ENCODE measurements around the gene CLTC. TPM values are rescaled to one million over a fixed set of nuclear protein-coding genes. Genes with fewer than 3 reads are reported as not detected.

The CLTC gene
- total and polyA plus RNA-seq, 2 of the 8 experiments (the other 6 are each of a cell fraction or from before 2014, with no cell fraction given), result 175 to 283 TPM

DNA sequence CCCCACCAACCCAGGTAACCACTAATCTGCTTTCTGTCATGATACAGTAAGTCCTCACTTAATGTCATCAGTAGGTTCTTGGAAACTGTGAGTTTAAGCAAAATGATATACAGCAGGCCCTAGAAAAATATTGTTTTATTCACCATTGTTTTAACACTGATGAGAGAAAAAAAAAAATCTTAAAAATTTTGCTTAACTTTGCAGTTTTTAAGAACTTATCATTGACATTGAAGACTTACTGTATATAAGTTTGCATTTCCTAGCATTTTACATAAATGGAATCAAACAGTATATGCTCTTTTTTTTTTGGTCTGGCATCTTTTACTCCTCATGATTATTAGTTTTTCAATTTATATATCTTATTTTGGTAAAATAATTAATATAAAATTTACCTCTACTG lies 19.5 kb upstream of the CLTC start:
- no peak overlapping the region for H3K4me3 ChIP-seq (ENCODE audit: extremely low read depth in 1 of 4, insufficient read depth in 2 of 4, low read depth in 3 of 4, low read length in 4 of 4)
- H3K79me2 ChIP-seq (ENCODE audit: control insufficient read depth in 1 of 2, insufficient read depth in 2 of 2, low read length in 2 of 2), result no peaks in the 10 kb centered on the region
- no peak overlapping the region for H2BK5ac ChIP-seq (ENCODE audit: low read depth, low read length)
- no peak for FAIRE-seq
- no peak overlapping the region for H4K8ac ChIP-seq (ENCODE audit: extremely low read depth, insufficient read depth, low read length)
- no peak overlapping the region for H3K56ac ChIP-seq (replicated peaks; ENCODE audit: insufficient read length, low read depth, low read length)
- POLR2A ChIA-PET (ENCODE audit: partially characterized antibody), result no interaction called here
- no peak overlapping the region for H2BK120ac ChIP-seq (replicated peaks; ENCODE audit: low read depth, low read length)
- TF ChIP-seq BACH1 (IDR thresholded peaks at IDR 0.05; ENCODE audit: low read length), result no peak
- TF ChIP-seq, protein P1, sequence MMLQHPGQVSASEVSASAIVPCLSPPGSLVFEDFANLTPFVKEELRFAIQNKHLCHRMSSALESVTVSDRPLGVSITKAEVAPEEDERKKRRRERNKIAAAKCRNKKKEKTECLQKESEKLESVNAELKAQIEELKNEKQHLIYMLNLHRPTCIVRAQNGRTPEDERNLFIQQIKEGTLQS (IDR thresholded peaks at IDR 0.05; ENCODE audit: insufficient read depth, low read depth, low read length), result no peak
- TF ChIP-seq, protein P2, sequence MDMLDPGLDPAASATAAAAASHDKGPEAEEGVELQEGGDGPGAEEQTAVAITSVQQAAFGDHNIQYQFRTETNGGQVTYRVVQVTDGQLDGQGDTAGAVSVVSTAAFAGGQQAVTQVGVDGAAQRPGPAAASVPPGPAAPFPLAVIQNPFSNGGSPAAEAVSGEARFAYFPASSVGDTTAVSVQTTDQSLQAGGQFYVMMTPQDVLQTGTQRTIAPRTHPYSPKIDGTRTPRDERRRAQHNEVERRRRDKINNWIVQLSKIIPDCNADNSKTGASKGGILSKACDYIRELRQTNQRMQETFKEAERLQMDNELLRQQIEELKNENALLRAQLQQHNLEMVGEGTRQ (IDR thresholded peaks at IDR 0.05; ENCODE audit: low read length), result no peak
- no peak for DNase-seq (ENCODE audit: low read depth in 1 of 2, low spot score in 2 of 2)
- H4K5ac ChIP-seq (ENCODE audit: insufficient read length, low read depth, low read length), result no peak overlapping the region
- H4K91ac ChIP-seq (replicated peaks; ENCODE audit: insufficient read length, low read length), result no peak overlapping the region
- H3K27me3 ChIP-seq (replicated peaks in 1 of 4; ENCODE audit: control insufficient read depth in 3 of 4, extremely low read depth in 1 of 4, insufficient read depth in 3 of 4, low read length in 3 of 4), result no peaks in the 10 kb centered on the region
- no peak overlapping the region for H3K18ac ChIP-seq (ENCODE audit: extremely low read depth, low read length)
- CTCF ChIA-PET (ENCODE audit: partially characterized antibody), result no interaction called here
- no peak overlapping the region for H2BK12ac ChIP-seq (ENCODE audit: low read depth, low read length)
- peaks cover 2% of the 10 kb centered on the region; the same call in 1 of the 2 replicates for H3K79me1 ChIP-seq (ENCODE audit: low read depth, low read length)
- no peak overlapping the region for H2BK15ac ChIP-seq (ENCODE audit: low read length)
- H3K9me3 ChIP-seq (ENCODE audit: insufficient read depth in 2 of 2, low read depth in 1 of 2, low read length in 1 of 2), result no peaks in the 10 kb centered on the region
- H4K20me1 ChIP-seq (replicated peaks in 1 of 2; ENCODE audit: control insufficient read depth in 1 of 2, insufficient read depth in 2 of 2, low read length in 2 of 2), result peaks cover 0 to 2% of the 10 kb centered on the region in 2 experiments
- H3K4me1 ChIP-seq (replicated peaks in 1 of 4; ENCODE audit: control insufficient read depth in 3 of 4, insufficient read depth in 4 of 4, low read length in 3 of 4), result peaks cover 0 to 2% (median 0%) of the 10 kb centered on the region in 4 experiments; a peak in 1 of 7 replicates
- H3K4me2 ChIP-seq (ENCODE audit: insufficient read depth in 1 of 2, low read depth in 2 of 2, low read length in 2 of 2), result no peak overlapping the region
- H2BK20ac ChIP-seq (ENCODE audit: low read length), result no peak overlapping the region
- H3K9ac ChIP-seq (replicated peaks in 1 of 4; ENCODE audit: extremely low read depth in 1 of 4, low read depth in 3 of 4, low read length in 3 of 4), result no peak overlapping the region
- no peak overlapping the region for H3K23ac ChIP-seq (ENCODE audit: insufficient read length)
- no peak overlapping the region for H3K4ac ChIP-seq (replicated peaks; ENCODE audit: insufficient read length, low read depth, low read length)
- no peak overlapping the region for H2AK5ac ChIP-seq (ENCODE audit: low read depth, low read length)
- H3K14ac ChIP-seq (ENCODE audit: insufficient read length), result no peak overlapping the region
- H2AFZ ChIP-seq (ENCODE audit: low read length), result no peak overlapping the region
- H3K36me3 ChIP-seq (ENCODE audit: control insufficient read depth in 2 of 4, insufficient read depth in 4 of 4, low read length in 3 of 4), result peaks cover 2 to 24% (median 7%) of the 10 kb centered on the region in 4 experiments; a peak in 4 of 8 replicates
- peaks cover 2% of the 10 kb centered on the region; the same call in 1 of the 2 replicates for H3K23me2 ChIP-seq (ENCODE audit: low read depth, low read length)
- H3K27ac ChIP-seq (ENCODE audit: low read depth, low read length), result no peak overlapping the region

All from H1 (cell line).